CD1c-positive myeloid dendritic cell (primary cell): ENCODE data around the gene TP53I3.
"Not testable (repeated sequence)": the region's sequence is repeated elsewhere in the genome, so short reads cannot be mapped to it uniquely, and the experiment has no call there.

Experiments used
- DNase-seq: peaks from one replicate; pipeline ENCODE4 v3.0.0-alpha.2; 2016; ENCODE audit errors: extremely low spot score

Gene TP53I3

GRCh38 chr2:24084386-24085199 is at the start of gene TP53I3:
Gene TP53I3, minus strand, starts transcription at chr2:24084834. Its CDS starts 508 bp downstream, at chr2:24084326.
- peak; percentile 94 for DNase-seq

GRCh38 chr2:24132543-24132942 is 47.9 kb upstream of the TP53I3 start:
- no peak for DNase-seq

- no peak for DNase-seq
Measured at GRCh38 chr2:24125956-24126355, 41.3 kb upstream of the TP53I3 start.

GRCh38 chr2:24123922-24124580 is 39.4 kb upstream of the TP53I3 start:
- DNase-seq, result no peak

- DNase-seq, result peak; percentile 92
Measured at GRCh38 chr2:24123195-24123921, 38.7 kb upstream of the TP53I3 start, which contains the start of the genes FAM228B and PFN4. Gene FAM228B, plus strand, starts transcription at chr2:24123469. Its CDS starts 893 bp downstream, at chr2:24124362. Gene PFN4, minus strand, starts transcription at chr2:24123334. Its CDS starts 799 bp downstream, at chr2:24122535.

GRCh38 chr2:24122366-24123194 is 37.9 kb upstream of the TP53I3 start:
- no peak for DNase-seq

GRCh38 chr2:24121469-24121868 is 36.8 kb upstream of the TP53I3 start:
- no peak for DNase-seq

- DNase-seq, result no peak
Measured at GRCh38 chr2:24121066-24121465, 36.4 kb upstream of the TP53I3 start.

GRCh38 chr2:24117902-24118301 is 33.3 kb upstream of the TP53I3 start:
- DNase-seq, result no peak

- DNase-seq, result no peak
Measured at GRCh38 chr2:24115057-24115456, 30.4 kb upstream of the TP53I3 start.

GRCh38 chr2:24111407-24111901 is 26.8 kb upstream of the TP53I3 start:
- no peak for DNase-seq

GRCh38 chr2:24110660-24111303 is 26.1 kb upstream of the TP53I3 start:
- DNase-seq, result no peak

- DNase-seq, result not testable (repeated sequence)
Measured at GRCh38 chr2:24109431-24109830, 24.8 kb upstream of the TP53I3 start.

- DNase-seq, result no peak
Measured at GRCh38 chr2:24107336-24107735, 22.7 kb upstream of the TP53I3 start.

- DNase-seq, result no peak
Measured at GRCh38 chr2:24106786-24107185, 22.2 kb upstream of the TP53I3 start.

GRCh38 chr2:24105816-24106215 is 21.2 kb upstream of the TP53I3 start:
- DNase-seq, result no peak

GRCh38 chr2:24104906-24105305 is 20.3 kb upstream of the TP53I3 start:
- DNase-seq, result no peak

GRCh38 chr2:24104110-24104650 is 19.5 kb upstream of the TP53I3 start:
- DNase-seq, result no peak

- no peak for DNase-seq
Measured at GRCh38 chr2:24102677-24103076, 18.0 kb upstream of the TP53I3 start.

GRCh38 chr2:24101992-24102391 is 17.4 kb upstream of the TP53I3 start:
- no peak for DNase-seq
